ENCODE data around the gene RPH3AL.

The RPH3AL gene

GRCh38 chr17:185445-186138, 167.0 kb downstream of the RPH3AL start:
- no peak for TF ChIP-seq CTCF (IDR thresholded peaks at IDR 0.05; ENCODE audit: low read depth, low read length)
- H3K4me3 ChIP-seq (ENCODE audit: low read depth, low read length): no peak overlapping the region
- no peaks in the 10 kb centered on the region for H3K27me3 ChIP-seq (ENCODE audit: insufficient read depth, low read depth, severe bottlenecking)
- H3K27ac ChIP-seq: no peak overlapping the region
- no peaks in the 10 kb centered on the region for H3K36me3 ChIP-seq
- no peaks in the 10 kb centered on the region for H3K9me3 ChIP-seq (ENCODE audit: severe bottlenecking)
- DNase-seq: no peak

DNA sequence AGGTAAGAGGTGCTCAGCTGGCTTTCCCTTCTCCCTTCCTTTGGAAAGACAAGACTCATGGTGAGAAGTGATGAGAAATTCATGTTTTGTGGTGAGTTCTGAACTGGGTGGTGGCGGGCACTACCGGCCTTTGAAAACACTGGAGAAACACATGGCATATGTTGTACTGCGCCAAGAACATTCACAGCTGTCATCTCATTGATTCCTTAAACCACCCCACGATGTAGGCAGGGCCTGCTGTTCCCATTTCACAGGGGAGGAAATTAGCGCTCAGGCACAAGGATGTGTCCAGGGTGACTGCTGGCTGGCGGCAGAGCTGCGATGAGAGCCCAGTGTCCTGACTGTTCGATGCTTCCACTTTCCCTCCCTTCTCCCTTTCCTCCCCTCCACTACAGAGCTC, 169.6 kb downstream of the RPH3AL start:
- H3K27ac ChIP-seq: peak overlapping the region; percentile 66
- no peak for TF ChIP-seq CTCF (IDR thresholded peaks at IDR 0.05; ENCODE audit: low read depth, low read length)
- H3K27me3 ChIP-seq (ENCODE audit: insufficient read depth, low read depth, severe bottlenecking): no peaks in the 10 kb centered on the region

DNA sequence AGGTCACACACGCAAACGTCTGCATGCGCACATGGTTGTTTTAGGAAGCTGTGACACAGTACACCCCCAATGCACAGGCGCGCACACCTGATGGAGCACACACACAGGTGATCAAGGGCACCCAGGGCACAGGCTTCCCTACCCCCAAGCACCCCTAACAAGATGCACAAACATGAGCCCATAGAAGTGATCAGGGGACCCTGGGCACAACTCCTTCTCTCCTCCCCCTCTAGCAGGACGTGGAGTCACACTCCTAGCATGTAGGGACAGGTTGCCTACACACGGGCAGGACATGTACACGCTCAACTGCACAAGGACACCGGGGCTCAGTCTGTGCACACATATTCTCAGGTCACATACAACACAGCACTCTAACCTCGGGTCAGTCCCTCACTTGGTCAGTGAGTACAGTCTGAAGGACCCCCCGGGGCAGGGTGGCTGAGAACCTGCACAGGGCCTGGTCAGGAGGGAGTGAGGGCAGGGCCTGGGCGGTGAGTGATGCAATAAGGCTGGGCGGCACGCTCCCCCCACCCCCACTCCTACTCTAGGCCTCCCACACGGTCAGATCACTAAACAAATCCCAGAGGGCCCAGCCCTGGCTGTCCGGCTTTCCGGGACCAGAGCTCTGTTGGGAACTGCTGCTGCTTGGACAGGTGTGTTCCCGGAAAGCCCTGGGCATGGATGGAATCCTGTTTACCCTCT, 170.4 kb downstream of the RPH3AL start:
- H3K27me3 ChIP-seq (ENCODE audit: insufficient read depth, low read depth, severe bottlenecking): no peaks in the 10 kb centered on the region
- peaks cover 8% of the 10 kb centered on the region for H3K36me3 ChIP-seq
- peak overlapping the region; percentile 66 for H3K27ac ChIP-seq
- peak; percentile 87 for DNase-seq
- TF ChIP-seq CTCF (IDR thresholded peaks at IDR 0.05; ENCODE audit: low read depth, low read length): no peak
- no peaks in the 10 kb centered on the region for H3K9me3 ChIP-seq (ENCODE audit: severe bottlenecking)
- H3K4me3 ChIP-seq (ENCODE audit: low read depth, low read length): peak overlapping the region; percentile 43

More for the DNA sequence above, 169.6 kb downstream of the RPH3AL start:
- no peak overlapping the region for H3K4me3 ChIP-seq (ENCODE audit: low read depth, low read length)
- DNase-seq: no peak
- no peaks in the 10 kb centered on the region for H3K9me3 ChIP-seq (ENCODE audit: severe bottlenecking)
- no peaks in the 10 kb centered on the region; the same call in 1 of the 2 replicates for H3K36me3 ChIP-seq

- Histone ChIP-seq H3K9me3 (ENCODE audit: severe bottlenecking) (no peaks in the 10 kb centered on the region), H3K27me3 (ENCODE audit: insufficient read depth, low read depth, severe bottlenecking) (no peaks in the 10 kb centered on the region), H3K27ac (peak within 1 kb of the TSS; percentile 88), H3K36me3 (peaks cover 9% of the 10 kb centered on the region), H3K4me3 (ENCODE audit: low read depth, low read length) (peak within 1 kb of the TSS; percentile 58)
- DNase-seq: peak; percentile 64
- peak; percentile 28; the same call in 1 of the 2 replicates for TF ChIP-seq CTCF (IDR thresholded peaks at IDR 0.05; ENCODE audit: low read depth, low read length)
These were observed 171.2 kb downstream of the RPH3AL start, which contains the start of gene DOC2B for GRCh38 chr17:181245-182049. DOC2B (minus strand) TSS chr17:181650; CDS start chr17:181479, 171 bp downstream.

GRCh38 chr17:180381-181244, 172.0 kb downstream of the RPH3AL start:
- no peaks in the 10 kb centered on the region for H3K27me3 ChIP-seq (ENCODE audit: insufficient read depth, low read depth, severe bottlenecking)
- H3K27ac ChIP-seq: peak overlapping the region; percentile 88
- peak; percentile 20 for DNase-seq
- peak overlapping the region; percentile 58 for H3K4me3 ChIP-seq (ENCODE audit: low read depth, low read length)
- H3K9me3 ChIP-seq (ENCODE audit: severe bottlenecking): no peaks in the 10 kb centered on the region
- TF ChIP-seq CTCF (IDR thresholded peaks at IDR 0.05; ENCODE audit: low read depth, low read length): no peak
- H3K36me3 ChIP-seq: peaks cover 10% of the 10 kb centered on the region
